ENCODE results near the gene GMDS.

DNA sequence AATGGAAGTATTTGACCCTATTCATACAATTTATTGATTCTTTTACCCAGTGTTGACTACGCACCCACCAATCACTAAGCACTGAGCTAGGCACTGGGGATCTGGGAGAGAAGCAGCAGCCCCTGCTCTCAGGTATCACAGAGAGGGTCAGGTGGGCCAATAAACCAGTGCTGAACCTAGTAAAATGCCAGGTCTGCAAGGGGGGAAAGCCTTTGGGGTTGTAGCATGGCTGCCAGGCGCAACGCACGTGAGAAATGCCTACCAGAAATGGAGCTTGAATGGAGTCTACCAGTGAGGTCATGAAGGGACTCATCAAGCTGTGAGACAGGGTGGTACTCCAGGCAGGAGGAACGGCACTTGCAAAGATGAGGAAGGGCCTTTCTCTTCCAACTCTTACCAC lies 313.6 kb downstream of the GMDS start:
- TF ChIP-seq POLR2A (IDR thresholded peaks at IDR 0.05), result no peak
- TF ChIP-seq, protein P1, sequence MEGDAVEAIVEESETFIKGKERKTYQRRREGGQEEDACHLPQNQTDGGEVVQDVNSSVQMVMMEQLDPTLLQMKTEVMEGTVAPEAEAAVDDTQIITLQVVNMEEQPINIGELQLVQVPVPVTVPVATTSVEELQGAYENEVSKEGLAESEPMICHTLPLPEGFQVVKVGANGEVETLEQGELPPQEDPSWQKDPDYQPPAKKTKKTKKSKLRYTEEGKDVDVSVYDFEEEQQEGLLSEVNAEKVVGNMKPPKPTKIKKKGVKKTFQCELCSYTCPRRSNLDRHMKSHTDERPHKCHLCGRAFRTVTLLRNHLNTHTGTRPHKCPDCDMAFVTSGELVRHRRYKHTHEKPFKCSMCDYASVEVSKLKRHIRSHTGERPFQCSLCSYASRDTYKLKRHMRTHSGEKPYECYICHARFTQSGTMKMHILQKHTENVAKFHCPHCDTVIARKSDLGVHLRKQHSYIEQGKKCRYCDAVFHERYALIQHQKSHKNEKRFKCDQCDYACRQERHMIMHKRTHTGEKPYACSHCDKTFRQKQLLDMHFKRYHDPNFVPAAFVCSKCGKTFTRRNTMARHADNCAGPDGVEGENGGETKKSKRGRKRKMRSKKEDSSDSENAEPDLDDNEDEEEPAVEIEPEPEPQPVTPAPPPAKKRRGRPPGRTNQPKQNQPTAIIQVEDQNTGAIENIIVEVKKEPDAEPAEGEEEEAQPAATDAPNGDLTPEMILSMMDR (IDR thresholded peaks at IDR 0.05), result no peak
